Choroid plexus epithelial cell (primary cell): ENCODE measurements around the gene CDKN1C.
A peak's percentile ranks its signal among the peaks of the same experiment; 100 is the strongest.

Experiments
- DNase-seq: peaks from one replicate; pipeline ENCODE4 v3.0.0-alpha.2; 2010; ENCODE audit warnings: low read depth
- H3K4me3 ChIP-seq: 2 replicates; pipeline ENCODE4 v1.5.1; 2011; ENCODE audit warnings: low read depth, mild to moderate bottlenecking, control low read depth, low read length, moderate library complexity
- TF ChIP-seq, protein P1 (sequence below): conservative IDR thresholded peaks from 2 replicates; pipeline ENCODE4 v1.5.1; 2011; ENCODE audit warnings: low read depth, mild to moderate bottlenecking, control low read depth, inconsistent platforms, low read length, moderate library complexity

CDKN1C gene

DNA sequence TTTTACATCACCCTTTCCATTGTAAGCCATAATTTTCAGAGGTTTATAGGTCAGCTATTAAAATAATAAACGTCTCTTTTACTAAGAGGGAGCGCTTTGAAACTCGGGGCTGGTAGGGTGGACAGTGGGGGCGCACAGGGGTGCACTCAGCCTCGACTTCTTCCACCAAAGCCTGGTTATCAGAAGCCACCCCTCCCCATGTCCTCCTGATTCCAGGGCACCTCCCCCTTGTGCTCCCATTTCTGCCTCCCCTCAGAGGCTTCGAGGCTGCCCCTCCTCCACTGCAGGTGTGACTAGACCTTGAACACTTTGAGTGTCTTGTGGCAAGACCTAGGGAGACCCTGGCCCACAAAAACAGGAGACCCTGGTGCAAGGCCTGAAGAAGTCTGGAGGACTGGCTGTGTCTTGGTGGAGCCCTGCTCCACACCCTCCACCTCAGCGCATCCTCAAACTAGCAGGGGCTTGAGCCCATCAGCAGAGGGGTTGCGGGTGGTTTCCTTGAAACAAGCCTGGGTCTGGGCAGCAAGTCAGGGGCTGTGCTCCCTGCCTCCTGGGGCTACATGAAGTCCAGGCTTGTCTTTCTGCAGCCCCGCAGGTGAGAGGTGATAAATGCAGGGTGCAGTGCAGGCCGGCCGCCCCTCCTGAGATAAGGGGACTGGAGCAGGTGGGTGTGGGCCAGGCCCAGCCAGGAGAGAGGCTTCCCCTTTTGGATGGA, 3.0 kb downstream of the CDKN1C start:
- TF ChIP-seq, protein P1, sequence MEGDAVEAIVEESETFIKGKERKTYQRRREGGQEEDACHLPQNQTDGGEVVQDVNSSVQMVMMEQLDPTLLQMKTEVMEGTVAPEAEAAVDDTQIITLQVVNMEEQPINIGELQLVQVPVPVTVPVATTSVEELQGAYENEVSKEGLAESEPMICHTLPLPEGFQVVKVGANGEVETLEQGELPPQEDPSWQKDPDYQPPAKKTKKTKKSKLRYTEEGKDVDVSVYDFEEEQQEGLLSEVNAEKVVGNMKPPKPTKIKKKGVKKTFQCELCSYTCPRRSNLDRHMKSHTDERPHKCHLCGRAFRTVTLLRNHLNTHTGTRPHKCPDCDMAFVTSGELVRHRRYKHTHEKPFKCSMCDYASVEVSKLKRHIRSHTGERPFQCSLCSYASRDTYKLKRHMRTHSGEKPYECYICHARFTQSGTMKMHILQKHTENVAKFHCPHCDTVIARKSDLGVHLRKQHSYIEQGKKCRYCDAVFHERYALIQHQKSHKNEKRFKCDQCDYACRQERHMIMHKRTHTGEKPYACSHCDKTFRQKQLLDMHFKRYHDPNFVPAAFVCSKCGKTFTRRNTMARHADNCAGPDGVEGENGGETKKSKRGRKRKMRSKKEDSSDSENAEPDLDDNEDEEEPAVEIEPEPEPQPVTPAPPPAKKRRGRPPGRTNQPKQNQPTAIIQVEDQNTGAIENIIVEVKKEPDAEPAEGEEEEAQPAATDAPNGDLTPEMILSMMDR = no peak
- H3K4me3 ChIP-seq = peak overlapping the region; percentile 71
- DNase-seq = no peak

DNA sequence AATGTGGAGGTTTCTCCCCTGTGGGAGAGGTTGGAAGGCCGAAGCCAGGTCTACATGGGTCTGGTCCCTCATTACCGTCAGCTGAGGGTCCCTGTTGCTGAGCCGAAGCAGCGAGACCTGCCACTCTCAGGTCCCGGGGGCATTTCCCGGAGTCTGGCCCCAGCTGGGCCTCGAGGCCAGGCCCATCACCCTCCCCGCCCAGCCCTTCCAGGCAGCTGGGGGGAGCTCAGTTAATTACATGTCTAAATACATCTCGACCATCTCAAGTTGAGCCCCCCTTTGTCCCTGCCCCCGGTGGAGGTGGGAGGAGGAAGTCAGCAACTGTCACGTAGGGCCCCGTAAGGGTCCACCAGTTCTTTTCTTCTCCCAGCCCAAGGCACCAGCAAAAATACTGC, 3.6 kb downstream of the CDKN1C start:
- DNase-seq = no peak
- TF ChIP-seq, protein P1 = no peak
- H3K4me3 ChIP-seq = no peak overlapping the region

DNA sequence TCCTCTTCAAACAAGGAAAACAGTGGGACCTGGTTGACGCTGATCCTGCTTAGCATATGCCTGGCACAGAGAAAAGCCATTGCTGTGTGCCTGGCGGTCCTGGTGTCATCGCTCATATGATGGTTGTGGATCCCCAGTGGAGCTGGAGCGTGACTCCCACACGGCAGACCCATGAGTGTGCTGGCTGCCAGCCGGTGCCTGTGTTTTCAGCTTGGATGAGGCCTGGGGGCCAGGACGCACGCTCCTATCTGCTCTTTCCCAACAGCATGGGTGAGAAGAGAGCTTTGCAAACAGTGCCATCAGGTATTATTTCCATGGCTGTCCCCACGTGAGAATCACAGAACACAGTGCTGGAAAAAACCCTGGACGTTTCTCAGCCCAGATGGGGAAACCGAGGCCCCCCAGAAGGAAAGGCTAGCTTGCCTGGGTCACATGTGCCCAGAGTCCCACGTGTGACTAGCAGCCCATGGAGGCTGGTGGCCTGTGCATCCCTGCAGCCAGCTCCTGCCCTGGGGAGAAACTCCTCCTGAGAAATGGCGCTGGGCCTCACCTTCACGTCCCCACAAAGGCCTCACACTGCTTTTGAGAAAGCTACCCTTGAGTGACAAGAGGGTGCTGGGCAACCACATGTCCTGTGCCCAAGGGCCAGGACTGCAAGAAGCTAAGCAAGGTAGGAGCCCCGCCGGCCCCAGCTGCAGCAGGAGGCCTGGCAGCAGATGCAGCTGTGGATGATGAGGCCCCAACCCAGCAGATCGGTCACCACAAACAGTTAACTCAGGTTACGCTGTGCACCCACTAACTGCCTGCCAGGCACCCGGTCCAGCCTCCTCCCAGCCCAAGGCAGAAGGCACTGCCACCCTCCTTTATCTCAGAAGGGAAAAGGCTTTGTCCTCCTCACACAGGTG, 4.2 kb downstream of the CDKN1C start:
- no peak overlapping the region for H3K4me3 ChIP-seq
- TF ChIP-seq, protein P1 = no peak

DNA sequence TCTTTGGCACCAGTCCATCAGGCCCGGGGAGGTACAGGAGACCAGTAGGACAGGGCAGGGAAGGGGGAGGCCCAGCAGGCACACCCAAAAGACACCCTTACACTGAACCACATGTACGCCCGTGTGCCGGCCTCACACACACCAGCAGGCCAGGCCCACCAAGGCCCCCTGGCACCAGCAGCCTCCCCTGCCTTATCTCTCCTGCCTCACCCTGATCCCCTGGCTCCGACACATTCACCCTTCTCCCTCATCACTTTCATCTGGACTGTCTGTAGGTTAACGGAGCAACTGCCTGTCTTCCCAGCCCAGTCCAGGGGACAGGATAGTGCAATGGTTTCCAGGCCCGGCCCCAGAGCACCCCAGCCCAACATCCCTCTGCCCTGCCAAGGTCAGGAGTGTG, 4.9 kb downstream of the CDKN1C start:
- H3K4me3 ChIP-seq = no peak overlapping the region
- TF ChIP-seq, protein P1 = no peak
- DNase-seq = no peak

More for the DNA sequence above, 4.2 kb downstream of the CDKN1C start:
- no peak for DNase-seq

DNA sequence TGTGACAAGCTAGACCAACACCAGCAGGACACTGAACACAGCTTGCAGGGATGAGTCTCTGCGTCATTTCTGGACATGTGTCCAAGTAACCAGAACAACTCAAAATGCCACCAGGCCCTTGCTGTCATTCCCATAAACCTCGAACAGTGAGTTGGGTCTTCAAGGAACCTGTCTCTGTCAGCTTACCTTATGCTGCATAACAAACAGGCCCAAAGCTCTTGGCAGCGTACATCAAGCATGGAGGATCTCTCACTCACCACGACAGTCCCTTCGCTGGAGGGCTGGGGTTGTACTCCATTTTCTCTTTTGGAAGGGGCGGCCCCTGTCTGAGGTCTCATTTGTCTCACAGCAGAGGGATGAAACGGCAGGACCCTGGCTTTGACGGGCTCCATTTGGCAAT, 6.8 kb downstream of the CDKN1C start:
- H3K4me3 ChIP-seq = no peak overlapping the region
- TF ChIP-seq, protein P1 = no peak

DNA sequence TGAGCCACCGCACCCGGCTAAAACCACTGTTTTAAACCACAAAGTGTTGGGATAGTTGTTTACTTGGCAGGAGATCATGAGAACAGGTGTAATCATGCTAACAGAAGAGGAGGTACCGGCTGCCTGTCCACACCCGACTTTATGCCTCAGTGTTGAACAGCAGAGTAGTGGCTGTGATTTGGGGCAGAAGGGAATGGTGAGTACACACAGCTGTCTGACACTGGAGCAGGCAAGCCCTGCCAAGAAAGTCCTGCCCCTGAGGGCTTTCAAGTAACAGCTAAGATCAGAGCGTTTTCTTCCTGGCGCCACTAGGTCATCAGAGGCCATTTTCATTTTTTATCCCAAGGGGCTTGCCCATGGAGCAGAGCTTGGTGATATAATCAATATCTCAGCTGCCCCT, 8.1 kb downstream of the CDKN1C start:
- TF ChIP-seq, protein P1 = no peak
- no peak overlapping the region for H3K4me3 ChIP-seq
- DNase-seq = no peak

More for the DNA sequence above, 6.8 kb downstream of the CDKN1C start:
- DNase-seq = no peak

DNA sequence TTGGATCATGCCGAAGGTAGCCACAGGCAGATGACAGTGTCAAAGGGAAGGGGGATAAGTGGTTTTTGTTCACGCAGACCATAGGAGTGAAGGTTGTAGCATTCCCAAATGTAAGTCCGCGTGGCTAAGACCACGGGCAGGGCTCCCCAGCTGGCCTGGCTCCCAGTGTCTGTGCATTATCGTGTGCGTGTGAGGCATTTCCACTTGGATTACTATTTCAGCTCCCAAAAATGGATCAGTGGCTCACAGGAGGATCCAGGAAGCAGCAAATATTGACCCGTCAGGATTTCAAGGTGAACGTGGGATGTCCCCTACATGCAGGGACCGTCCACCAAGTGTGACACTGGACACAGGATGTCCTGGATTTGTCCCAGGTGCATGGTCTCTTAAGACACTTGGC, 10.6 kb downstream of the CDKN1C start:
- TF ChIP-seq, protein P1 = no peak

More for the DNA sequence above, 10.6 kb downstream of the CDKN1C start:
- DNase-seq = no peak
- H3K4me3 ChIP-seq = no peak overlapping the region
